ENCODE data around the gene PXN.

PXN gene

GRCh38 chr12:120169946-120170345, 95.6 kb downstream of the PXN start:
- no peak for DNase-seq

DNA sequence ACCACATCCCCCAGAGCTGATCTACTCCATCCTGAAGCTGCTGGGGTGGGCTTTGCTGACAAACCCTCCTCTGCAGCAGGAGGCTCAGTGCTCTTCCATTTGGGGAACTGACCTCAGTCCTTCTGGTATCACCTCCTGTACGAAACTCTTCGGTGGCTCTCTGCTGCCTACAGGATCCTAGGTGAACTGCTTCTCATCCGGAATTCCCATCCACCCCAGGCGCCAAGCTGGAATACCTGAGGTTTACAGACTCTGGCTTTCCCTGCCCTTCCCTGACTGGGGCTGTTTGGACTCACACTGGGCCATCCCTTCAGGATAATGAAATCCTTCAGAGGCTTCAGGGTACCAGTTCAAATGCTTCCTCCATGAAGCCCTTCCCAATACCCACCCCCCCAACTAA, 97.2 kb downstream of the PXN start:
- DNase-seq, result no peak
- in situ Hi-C loops (cut with HindIII; ENCODE audit: low pct_ligation_motif_present, low pct_unique_long_range_greater_than_20kb, low sequenced_read_pairs), result no loop called here

More at GRCh38 chr12:120169946-120170345, 95.6 kb downstream of the PXN start:
- in situ Hi-C loops (cut with HindIII; ENCODE audit: low pct_ligation_motif_present, low pct_unique_long_range_greater_than_20kb, low sequenced_read_pairs), result no loop called here

DNA sequence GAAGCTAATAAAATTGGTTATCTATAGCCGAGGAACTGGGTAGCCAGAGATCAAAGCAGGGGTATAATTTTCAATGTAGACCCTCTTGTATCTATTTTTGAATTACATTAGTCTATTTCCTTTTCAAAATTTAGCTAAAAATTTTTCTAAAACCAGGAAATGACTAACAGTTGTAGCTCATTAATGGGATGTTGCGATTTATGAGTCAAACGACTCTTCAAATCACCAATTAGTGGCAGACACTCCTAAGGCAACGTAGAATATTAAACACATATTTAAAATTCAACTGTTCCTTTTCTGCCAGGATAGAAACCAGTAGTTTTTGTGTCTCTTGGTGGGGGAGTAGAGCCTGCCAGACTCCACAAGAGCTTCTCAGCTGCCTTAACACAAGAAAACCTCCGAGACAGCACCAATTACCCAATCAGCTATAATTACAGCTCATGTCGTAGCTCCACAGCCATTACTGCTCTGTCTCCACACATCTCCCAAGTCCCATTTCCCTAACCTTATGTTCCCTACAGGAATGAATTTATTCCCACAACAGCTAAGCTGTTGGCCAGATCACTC, 97.9 kb downstream of the PXN start:
- DNase-seq, result no peak
- in situ Hi-C loops (cut with HindIII; ENCODE audit: low pct_ligation_motif_present, low pct_unique_long_range_greater_than_20kb, low sequenced_read_pairs), result no loop called here

GRCh38 chr12:120164293-120164692, 101.2 kb downstream of the PXN start:
- in situ Hi-C loops (cut with HindIII; ENCODE audit: low pct_ligation_motif_present, low pct_unique_long_range_greater_than_20kb, low sequenced_read_pairs), result no loop called here
- DNase-seq, result no peak

DNA sequence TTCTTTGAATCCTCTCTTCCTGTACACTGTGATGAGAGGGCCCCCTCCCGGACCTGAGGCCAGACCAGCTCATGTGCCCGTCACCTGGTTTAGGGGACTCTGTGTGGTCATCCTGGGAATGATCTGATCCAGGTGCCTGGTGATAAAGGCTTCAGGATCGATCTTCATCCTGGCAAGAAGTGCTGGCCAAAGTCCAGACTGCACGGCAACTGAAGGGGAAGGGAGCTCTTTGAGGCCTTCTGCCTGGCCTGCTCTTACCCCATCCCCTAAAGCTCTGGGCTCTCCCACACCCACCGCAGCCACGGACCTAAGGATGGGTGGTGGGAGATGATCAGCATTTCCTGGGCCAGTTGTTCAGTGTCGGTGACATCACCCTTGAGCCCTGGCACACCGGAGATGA, 102.8 kb downstream of the PXN start:
- in situ Hi-C loops (cut with HindIII; ENCODE audit: low pct_ligation_motif_present, low pct_unique_long_range_greater_than_20kb, low sequenced_read_pairs), result no loop called here
- DNase-seq, result no peak

- DNase-seq, result no peak
- in situ Hi-C loops (cut with HindIII; ENCODE audit: low pct_ligation_motif_present, low pct_unique_long_range_greater_than_20kb, low sequenced_read_pairs), result no loop called here
These were observed 103.7 kb downstream of the PXN start for GRCh38 chr12:120161852-120162251.

All from ACHN (cell line).